CD4-positive, alpha-beta T cell treated with Interleukin-1 beta for 1 hour (primary cell): ENCODE measurements around the gene CCDC33.

Experiments
- DNase-seq, 2 donors: peaks; one replicate each; pipeline ENCODE4 v3.0.0-alpha.2; 2020 to 2022

CCDC33 gene

GRCh38 chr15:74261041-74261440 is 24.9 kb downstream of the CCDC33 start:
- DNase-seq: no peak

- DNase-seq: no peak
Observed at GRCh38 chr15:74261685-74262084, 25.6 kb downstream of the CCDC33 start.

- no peak for DNase-seq
Observed at GRCh38 chr15:74262151-74262550, 26.0 kb downstream of the CCDC33 start.

GRCh38 chr15:74262625-74263024 is 26.5 kb downstream of the CCDC33 start:
- DNase-seq: no peak

GRCh38 chr15:74263466-74263865 is 27.3 kb downstream of the CCDC33 start:
- no peak for DNase-seq

- no peak for DNase-seq
Observed at GRCh38 chr15:74264081-74264501, 28.0 kb downstream of the CCDC33 start.

GRCh38 chr15:74265046-74265639 is 29.0 kb downstream of the CCDC33 start:
- no peak for DNase-seq

- no peak for DNase-seq
Observed at GRCh38 chr15:74268020-74268419, 31.9 kb downstream of the CCDC33 start.

GRCh38 chr15:74269362-74270035 is 33.4 kb downstream of the CCDC33 start:
- no peak for DNase-seq

GRCh38 chr15:74270155-74270554 is 34.0 kb downstream of the CCDC33 start:
- no peak for DNase-seq

- no peak for DNase-seq
Observed at GRCh38 chr15:74270854-74271520, 34.9 kb downstream of the CCDC33 start.

- DNase-seq: no peak
Observed at GRCh38 chr15:74272812-74273211, 36.7 kb downstream of the CCDC33 start.

- DNase-seq: no peak
Observed at GRCh38 chr15:74274470-74275038, 38.4 kb downstream of the CCDC33 start.

- DNase-seq: no peak
Observed at GRCh38 chr15:74275957-74276356, 39.8 kb downstream of the CCDC33 start.

- no peak for DNase-seq
Observed at GRCh38 chr15:74276560-74276959, 40.4 kb downstream of the CCDC33 start.

- DNase-seq: no peak
Observed at GRCh38 chr15:74277242-74277810, 41.2 kb downstream of the CCDC33 start.

- DNase-seq: no peak
Observed at GRCh38 chr15:74278207-74278606, 42.1 kb downstream of the CCDC33 start.

- no peak for DNase-seq
Observed at GRCh38 chr15:74281147-74282133, 45.3 kb downstream of the CCDC33 start.

- no peak for DNase-seq
Observed at GRCh38 chr15:74283368-74283767, 47.2 kb downstream of the CCDC33 start.

- DNase-seq: no peak
Observed at GRCh38 chr15:74289671-74290070, 53.5 kb downstream of the CCDC33 start.

GRCh38 chr15:74290645-74291044 is 54.5 kb downstream of the CCDC33 start:
- DNase-seq: no peak
